GM21381 (cell line): ENCODE measurements around the gene SKAP2.

ENCODE experiments used
- ATAC-seq: cut with Tn5 transposase; IDR thresholded peaks from one replicate; pipeline ENCODE4 v1.9.1; 2021; ENCODE audit warnings: mild to moderate bottlenecking, moderate library complexity; ENCODE audit not compliant: unreplicated experiment

SKAP2 gene

DNA sequence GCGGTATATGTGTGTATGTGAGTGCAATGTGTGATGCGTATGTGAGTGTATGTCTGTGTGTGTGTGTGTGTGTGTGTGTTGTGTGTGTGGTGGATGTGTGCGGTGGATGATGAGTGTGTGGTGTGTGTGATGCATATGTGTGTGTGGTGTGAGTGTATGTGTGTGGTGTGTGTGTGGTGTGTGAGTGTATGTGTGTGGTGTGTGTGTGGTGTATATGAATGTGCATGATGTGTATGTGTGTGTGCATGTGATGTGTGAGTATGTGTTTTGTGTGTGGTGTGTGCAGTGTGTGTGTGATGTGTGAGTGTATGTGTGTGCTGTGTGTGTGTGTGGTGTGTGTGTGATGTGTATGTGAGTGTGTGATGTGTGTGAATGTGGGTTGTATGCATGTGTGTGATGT lies 222.0 kb downstream of the SKAP2 start:
- no peak for ATAC-seq

DNA sequence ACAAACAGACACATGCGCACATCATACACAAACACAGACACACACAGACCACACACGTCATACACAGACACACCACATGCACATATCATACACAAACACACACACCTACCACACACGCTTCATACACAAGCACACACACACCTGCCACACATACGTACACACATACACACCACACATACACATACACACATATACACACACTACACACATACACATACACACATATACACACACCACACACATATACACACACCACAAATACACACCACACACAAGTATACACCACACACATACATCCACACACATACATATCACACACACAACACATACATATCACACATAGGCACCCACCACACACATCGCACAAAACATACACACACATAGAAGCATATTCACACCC lies 224.7 kb downstream of the SKAP2 start:
- no peak for ATAC-seq

DNA sequence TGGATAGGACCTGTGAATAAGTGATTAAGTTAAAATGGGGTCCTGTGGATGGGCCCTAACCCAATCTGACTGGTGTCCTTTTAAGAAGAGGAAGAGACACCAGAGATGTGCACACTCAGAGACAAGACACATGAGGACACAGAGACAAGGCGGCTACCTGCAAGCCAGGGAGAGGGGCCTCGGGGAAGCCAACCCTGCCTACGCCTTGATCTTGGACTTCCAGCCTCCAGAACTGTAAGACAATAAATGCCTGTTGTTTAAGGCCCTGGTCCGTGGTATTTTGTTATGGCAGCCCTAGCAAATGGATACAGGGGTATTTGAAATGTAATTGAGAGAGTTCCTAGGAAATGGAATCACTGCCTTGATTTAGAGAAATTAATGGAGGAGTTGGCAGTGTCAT lies 225.3 kb downstream of the SKAP2 start:
- ATAC-seq, result no peak

DNA sequence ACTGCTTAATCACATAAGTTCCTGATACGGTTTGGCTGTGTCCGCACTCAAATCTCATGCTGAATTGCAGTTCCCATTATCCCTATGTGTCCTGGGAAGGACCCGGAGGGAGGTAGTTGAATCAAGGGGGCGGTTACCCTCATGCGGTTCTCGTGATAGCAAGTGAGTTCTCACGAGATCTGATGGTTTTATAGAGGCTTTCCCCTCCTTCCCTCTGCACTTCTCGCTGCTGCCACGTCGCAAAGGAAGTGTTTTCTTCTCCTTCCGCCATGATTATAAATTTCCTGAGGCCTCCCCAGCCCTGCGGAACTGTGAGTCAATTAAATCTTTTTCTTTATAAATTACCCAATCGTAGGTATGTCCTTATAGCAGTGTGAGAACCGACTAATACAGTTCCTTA lies 226.2 kb downstream of the SKAP2 start:
- no peak for ATAC-seq

DNA sequence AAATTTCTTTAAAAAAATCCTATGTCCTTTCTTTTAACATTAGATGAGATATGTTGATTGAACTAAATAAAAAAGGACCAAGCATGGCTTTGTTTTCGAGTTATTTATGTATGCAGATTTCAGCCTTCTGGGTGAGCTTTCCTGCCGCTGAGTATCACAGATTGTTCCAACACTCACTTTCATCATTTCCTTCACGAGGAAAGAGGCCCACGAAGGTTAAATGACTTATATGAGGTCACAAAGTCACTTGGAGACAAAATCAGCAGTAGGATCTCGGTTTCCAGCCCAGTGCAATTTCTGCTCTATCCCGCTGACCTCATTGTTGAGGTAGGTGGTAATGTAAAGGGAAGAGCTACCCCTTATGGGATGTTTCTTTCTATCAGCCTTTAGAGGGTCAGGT lies 226.8 kb downstream of the SKAP2 start:
- no peak for ATAC-seq

DNA sequence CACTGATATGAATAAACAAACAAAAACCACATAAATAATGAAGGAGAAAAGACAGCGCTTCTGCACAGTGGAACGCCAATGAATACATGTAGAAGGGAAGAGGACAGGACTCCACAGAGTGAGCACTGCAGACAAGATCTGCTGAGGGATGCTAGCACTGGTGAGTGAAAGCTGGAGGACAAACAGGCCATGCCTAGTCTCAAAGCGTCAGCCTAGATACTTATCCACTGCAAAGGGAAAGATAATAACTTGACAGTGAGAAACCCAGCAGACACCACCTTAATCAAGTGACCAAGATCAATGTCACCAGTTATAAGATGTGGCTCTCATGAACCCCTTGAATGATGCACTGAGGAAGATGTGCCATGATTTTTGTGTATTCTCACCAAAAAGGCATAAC lies 227.6 kb downstream of the SKAP2 start:
- no peak for ATAC-seq

DNA sequence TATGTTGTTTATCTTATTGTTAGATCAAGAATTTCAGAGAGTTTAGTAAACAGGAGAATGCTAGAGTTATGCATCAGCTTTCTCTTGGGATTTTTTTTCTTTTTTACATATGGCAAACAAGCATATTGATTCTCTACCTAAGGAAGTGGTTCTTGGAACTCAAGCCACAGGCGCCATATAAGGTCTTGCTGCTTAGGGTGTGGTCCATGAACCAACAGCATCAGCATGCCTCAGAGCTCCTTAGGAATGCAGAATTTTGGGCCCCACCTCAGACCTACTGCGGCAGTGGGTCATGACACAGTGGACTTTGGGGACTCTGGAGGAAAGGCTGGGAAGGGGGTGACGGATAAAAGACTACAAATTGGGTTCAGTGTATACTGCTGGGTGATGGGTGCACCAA lies 230.8 kb downstream of the SKAP2 start:
- no peak for ATAC-seq

DNA sequence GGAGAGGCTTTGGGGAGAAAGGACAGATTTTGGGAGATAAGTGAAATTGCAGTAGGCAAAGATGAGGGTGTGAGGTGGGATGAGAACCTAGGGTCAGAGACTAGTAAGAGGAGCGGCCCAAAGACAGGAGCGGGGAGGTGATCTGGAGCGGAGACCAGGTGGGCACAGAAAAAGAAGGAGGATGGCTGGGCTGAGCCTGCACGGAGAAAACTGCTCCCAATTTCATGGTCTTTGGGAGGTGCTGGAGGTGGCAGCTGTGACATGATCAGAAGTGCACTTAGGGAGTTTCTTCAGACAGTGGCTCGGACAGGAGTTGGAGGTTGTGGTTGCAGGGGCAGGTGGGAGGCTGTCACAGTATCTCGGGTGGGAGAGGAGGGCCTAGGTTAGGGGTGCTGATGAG lies 232.8 kb downstream of the SKAP2 start:
- ATAC-seq, result no peak

DNA sequence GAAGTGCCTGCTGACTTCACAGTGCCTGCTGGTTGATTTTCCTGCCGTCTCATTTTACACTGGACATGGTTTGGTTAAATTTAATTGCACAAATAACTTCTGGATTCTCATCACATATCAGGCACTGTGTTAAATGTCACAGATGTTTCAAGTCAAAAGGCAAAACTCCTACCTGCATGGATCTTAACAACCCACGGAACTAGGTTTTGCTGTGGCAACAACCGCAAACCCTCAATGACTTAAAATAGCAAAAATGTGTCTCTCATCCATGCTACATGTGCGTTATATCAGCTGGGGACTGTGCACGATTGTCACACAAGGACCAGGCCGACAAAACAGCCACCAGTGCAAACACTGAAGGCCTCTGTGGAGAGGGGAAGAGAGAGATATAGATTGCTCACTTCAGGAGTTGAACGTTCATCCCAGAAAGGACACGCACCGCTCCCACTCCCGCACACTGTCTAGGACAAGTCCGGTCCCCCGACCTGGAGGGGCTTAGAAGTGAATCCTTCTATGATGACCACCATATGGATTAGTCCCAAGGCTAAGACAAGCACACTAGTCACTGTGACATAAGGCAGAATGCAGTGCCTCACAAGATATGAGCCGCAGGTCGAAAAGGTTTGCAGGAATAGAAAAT lies 233.3 kb downstream of the SKAP2 start:
- no peak for ATAC-seq

DNA sequence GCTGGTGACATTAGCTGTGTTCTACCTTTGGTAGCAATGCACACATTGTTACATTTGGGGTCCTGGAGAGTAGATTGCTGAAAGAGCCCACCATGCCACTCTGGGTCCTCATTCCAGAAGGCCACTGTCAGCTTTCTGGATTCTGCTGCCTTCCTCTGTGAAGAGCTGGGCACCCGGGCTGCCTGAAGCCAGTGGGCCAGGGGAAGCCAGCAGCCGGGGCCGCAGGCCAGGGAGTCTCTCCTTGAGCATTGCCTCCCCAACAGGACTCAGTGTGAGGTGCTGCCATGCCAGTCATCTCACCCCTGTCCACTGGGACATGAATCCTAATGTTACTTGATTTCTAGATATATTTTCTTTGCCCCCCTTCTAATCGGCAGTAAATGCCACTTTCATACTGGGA lies 234.0 kb downstream of the SKAP2 start:
- ATAC-seq, result no peak

DNA sequence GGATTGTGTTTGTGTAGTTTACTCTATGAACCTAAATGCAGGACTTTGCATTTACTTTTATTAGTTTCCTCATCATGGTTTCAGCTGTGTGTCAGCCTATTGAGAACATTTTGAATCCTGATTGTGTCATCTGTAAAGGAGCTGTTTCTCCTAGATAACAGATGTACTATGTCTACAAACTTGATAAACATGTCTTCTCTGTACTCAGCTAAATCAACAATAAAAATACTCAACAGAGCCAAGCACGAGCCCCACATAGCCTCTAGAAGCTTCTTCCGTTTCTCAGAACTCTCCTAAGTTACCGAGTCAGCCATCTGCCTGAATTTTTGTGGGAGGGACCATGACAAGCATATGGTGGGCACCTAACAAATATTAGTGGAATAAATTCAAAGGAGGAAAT lies 234.7 kb downstream of the SKAP2 start:
- no peak for ATAC-seq

DNA sequence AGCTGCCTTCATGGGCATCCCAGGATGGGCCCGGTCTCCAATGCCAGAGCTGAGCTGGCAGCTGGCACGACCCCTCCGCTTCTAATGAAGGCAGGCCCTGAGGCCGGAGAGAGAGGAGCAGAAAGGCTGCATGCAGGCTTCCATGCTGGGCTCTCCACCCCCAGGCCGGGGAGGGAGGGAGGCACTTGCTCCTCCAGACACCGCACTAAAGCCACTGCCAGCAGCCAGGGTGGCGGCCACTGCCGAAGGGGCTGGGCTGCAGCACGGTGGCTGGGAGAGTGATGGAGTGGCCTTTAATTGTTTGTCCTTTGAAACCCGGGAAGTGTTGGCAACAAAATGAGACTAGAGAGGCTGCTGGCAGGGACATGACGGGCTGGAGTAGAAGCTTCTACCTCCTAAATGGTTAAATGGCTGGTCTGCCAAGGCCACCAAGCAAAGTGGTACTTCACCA lies 236.5 kb downstream of the SKAP2 start:
- no peak for ATAC-seq

DNA sequence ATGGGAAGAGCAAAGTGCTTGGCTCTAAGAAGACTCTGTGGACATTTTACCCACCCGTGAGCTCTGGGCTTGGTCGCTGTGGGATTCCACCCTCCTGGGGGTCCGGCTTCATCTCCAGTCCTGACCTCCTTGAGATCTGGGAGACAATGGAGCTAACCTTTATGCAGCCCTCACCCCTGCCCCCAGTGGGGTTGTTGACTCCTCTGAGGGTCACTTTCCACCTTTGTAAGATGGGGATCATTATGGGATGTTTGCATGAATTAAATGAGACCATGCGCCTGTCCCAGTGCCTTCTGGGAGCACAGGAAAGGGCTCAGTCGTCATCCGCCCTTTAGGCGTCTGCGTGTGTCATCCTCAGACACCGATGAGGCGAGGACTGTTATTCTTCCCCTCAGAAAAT lies 237.2 kb downstream of the SKAP2 start:
- no peak for ATAC-seq

DNA sequence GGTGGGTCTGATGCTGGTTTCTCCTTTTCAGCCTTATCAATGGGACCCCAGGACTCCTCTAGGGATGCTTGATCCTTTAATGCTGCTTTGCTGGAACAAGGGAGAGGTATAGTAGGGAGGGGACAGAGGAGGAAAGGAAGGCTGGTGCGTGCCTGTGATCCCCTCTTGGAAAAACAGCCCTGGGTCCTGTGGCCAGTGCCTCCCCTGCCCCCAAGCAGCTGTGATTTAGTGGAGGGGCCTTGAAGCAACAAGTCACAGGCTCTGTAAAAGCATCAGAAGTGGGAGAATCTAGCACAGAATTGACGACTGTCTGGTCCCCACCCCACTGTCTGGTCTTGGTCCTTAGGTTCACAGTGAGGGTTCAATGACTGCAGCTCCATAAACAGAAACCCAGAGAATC lies 237.7 kb downstream of the SKAP2 start:
- ATAC-seq, result no peak

DNA sequence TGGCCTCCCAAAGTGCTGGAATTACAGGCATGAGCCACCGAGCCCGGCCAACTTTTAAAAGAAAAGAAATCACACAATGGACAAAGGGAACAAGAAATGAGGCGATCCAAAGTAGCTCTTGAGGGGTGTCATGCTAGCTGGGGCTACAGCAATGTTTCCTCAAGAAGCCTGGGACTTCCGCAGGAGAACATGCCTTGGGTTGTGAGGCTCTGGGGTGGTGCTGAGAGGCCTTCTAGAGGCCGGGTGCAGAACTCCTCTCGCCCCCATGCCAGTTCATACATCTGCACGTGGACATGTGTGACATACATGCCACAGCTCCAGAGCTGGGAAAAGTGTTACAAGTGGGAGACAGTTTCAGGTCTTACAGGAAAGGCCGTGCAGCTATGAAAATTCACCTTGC lies 238.2 kb downstream of the SKAP2 start:
- no peak for ATAC-seq

DNA sequence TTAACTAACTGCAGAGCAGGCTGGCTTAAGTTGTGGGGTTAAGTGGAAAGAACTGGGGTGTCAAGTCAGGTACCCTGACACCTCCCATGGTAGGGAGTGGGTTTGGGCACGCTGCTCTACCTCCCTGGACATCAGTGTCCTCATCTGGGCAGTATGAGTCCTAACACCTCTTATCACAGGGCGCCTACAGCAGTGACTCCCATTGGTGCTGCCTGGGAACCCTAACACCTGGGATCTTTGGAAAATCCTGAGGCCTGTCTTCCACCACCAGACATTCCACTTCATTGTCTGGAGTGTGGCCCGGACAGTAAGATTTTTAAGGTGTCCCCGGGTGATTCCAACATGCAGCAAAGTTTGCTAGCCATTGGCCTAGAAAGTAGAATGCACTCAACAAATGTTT lies 239.1 kb downstream of the SKAP2 start:
- no peak for ATAC-seq

DNA sequence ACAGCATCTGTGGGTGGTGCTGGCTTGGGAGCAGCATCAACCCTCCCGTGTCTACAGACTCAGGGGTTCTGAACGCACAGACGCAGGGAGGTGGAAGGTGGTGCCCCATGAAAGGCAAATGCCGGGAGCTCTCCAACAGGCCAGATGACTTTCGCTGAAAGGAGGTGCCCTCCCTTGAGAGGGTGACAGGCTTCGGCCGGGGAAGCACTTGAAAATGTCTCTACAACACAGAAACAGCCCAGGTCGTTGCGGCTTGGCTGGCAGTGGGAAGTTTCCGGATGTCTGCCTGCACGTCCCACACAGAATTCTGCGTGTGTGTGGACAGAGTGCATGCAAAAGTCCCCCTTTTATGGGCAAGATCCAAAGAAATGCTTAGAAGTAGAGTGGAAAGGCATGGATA lies 239.6 kb downstream of the SKAP2 start:
- ATAC-seq, result no peak

DNA sequence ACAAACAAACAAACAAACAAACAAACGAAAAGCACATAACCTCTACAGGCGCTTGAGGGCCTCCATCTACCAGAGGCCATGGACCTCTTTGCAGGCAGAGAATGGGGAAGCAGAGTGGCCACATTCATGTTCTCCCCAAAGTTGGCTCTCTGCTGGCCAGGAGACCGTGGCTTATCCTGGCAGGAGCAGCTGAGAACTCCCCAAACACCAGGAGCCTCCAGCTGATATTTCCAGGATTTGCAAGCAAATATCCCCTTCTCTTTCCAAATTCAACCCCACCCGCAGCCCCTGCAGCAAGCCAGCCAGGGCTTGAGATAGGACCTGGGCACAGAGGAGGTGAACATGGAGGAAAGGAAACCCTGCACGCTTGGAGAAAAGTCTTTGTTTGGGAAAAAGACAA lies 240.0 kb downstream of the SKAP2 start:
- ATAC-seq, result no peak

DNA sequence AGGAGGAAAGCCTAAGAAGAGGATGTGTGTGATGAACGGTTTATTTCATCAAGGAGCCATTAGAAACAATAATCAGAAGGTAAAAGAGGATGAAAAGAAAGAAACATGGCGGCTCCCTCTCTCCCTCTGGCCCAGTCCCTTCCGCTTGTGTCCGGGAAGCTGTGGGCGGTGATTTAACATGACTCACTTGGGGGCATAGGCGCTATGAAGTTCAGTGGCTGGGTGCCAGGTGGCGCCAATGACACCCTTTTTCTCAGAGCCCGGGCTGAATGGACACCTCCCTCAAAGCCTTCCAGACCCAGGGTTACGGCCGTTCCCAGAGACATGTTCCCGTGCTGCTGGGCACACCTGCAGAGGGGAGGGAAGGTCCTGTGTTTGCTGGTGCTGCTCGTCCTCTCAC lies 244.0 kb downstream of the SKAP2 start:
- no peak for ATAC-seq

DNA sequence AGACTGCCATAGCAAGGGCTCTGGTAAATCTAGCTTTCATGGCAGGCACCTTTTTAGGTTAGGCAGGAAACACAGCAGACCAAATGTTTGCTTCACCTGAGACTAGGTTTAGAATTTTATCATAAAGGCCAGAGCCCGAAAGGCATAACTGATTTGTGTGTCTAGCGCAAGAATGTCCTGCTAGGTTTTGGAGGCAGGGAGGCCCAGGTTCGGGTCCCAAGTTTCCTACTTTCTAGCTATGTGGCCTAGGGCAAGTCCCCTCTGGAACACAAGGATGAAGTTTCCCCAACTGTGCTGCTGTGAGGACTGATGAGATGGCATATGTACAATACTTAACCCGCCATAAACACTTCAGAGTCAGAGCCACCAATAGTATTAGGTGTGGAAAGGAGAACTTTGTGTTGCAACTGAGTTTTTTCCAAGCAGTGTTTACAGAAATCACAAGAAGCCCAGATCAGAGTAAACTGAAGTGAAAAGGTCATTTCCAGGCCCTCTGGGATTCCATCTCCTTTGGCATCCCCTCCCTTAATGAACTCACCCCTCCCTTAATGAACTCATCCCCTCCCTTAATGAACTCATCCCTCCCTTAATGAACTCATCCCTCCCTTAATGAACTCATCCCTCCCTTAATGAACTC lies 244.9 kb downstream of the SKAP2 start:
- no peak for ATAC-seq

DNA sequence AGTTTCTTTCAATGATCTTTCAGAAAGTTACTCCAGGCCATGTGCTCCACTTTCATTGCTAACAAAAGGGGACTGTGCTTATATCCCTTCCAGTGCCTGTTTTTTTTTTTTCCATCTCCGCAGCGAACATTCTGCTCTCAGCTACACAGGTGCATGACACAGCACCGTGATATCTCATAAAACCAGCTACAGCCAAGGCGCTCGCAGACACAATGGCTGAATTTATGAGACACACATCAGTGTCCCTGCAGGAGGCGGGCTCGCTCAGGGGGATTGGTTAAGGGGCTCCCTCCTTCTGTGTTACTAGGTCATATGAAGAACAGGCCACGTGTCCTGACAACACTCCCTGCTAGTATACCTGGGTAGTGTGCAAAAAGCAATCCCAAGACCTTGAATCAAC lies 245.5 kb downstream of the SKAP2 start:
- ATAC-seq, result no peak

DNA sequence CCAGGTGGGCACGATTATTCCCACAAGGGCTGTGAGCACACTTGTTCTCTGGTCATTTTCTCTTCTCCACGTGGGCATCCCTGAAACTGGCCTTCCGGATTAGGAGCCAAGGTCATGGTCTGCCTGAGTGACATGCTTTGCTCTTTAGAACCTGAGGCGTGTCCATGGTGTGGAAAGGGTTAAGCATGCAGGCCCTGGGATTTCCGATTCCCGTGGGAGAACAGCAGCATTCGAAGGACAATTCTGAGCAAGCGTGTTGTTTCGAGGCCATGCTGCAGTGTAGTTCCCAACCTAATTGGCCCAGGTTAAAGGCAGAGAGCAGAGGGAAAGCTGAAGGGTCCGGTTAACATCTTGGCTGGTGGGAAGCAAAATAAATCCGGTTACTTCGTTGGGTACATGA lies 245.9 kb downstream of the SKAP2 start:
- no peak for ATAC-seq
